Inflammatory macrophage treated with lipopolysaccharide for 1 hour (primary cell): ENCODE measurements around the gene MITF.

ENCODE experiments used
- DNase-seq, 2 donors: peaks; one replicate each; pipeline ENCODE4 v3.0.0-alpha.2; 2020 to 2022

Gene MITF

DNA sequence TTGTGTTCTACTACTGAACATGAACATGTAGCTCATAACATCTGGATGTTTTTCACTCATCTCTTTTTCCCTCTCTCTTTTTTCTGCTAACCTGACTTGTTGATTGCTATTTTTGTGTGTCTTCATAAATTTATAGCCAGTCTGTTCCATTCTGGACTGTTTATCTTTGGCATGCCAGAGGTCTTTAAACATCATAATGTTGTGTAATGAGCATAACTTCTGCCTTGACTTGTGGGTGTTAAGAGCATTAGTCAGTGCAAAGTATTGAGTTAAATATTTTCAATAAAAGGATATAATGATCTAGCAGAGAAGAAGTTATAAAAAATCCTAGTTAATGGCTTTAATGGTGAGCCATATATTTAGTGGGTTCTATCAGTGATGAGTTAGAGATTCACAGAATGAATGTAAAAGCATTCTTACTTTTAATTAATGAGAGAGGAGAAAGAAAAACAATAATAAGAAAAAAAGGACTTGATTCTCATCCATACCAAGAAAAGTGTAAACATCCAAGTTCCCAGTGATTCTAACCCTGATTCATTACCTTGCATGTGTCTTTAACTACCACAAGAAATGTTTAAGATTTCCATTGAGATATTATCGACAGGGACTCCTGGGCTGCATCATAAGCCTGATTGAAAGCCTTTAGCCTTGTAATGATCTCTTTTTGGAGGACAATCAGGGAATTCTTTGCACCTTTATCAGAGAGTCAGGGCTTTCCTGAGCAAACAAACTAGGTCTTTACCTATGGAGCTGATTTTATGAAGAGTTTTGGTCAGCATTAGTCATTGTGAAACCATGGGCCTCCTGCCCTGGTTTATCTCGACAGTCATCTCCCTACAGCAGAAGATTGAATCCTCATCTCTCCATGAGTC is 22.9 kb downstream of the MITF start:
- peak; percentile 69 to 73 for DNase-seq

DNA sequence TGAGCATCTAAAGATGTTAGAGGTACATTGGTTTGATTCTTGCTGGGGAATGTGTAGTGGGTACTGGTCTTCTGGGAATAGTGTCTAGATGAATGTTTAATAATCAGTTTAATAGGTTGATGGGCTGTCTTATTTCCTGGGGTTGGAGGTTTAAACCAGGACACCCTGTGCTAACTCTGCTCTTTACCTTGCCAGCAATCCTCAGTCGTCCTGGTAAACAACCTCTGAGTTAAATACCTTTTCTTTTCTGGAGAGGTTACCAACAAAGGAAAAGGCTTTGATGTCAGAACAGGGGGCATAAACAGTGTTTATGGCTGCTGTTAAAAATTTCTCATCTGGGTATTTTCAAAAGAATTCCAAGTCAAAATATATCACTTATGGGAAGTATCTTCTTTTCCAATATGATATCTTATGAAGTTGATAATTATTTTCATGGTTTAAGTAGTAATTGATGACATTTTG is 23.5 kb downstream of the MITF start:
- no peak for DNase-seq

- no peak for DNase-seq
Observed at GRCh38 chr3:69763458-69763857, 24.2 kb downstream of the MITF start.

DNA sequence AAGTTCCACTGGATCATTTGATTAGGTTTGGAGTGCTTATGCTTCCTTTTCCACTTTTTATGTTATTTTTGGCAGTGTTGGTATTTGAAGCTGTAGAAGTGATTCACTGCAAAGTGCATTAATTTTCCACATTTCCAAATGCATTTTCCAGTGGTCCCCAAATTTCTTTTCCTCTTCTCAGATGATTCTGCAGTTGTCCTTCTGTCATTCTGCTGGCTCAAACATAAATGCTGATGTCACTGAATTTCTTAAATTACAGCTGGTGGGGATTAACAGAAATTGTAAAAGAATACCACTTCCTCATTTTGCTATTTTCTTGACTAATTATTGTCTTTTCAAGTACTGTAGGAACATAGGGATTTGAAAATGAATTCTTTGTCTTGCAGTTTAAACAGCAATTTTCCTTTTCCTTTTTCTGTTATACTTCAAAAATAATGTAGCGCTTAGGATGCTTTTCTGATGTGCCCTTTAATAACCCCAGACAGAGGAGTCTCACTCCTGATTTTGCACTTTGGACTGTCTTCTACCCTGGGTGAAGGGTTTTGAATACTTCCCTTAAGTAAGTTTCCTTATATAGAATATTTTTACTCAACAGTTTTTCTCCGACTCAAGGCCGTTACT is 25.0 kb downstream of the MITF start:
- peak; percentile 83 to 91 for DNase-seq

GRCh38 chr3:69764861-69765260 is 25.6 kb downstream of the MITF start:
- no peak for DNase-seq

GRCh38 chr3:69766638-69767037 is 27.4 kb downstream of the MITF start:
- DNase-seq = peak in 1 of 2 donors; percentile 53

- DNase-seq = no peak
Observed at GRCh38 chr3:69767571-69767970, 28.3 kb downstream of the MITF start.

- DNase-seq = no peak
Observed at GRCh38 chr3:69768438-69768837, 29.2 kb downstream of the MITF start.

DNA sequence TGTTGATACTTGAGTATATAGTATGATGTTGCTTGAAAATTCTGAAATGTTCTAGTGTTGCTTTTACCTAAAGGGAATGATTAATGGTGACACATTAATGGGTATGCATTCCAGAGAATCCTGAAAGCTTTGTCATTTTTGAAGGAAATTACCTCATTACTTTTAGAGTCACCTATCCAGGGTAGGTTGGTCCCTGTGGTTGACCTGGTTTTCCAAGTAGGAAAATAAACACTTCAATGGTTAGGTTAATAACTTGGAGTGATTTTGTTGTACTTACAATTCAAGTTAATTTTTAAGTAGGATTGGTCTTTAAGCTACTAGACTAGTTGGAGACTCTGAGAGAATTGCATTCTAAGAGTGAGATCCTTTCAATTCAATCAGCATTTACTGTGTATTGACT is 31.0 kb downstream of the MITF start:
- no peak for DNase-seq

DNA sequence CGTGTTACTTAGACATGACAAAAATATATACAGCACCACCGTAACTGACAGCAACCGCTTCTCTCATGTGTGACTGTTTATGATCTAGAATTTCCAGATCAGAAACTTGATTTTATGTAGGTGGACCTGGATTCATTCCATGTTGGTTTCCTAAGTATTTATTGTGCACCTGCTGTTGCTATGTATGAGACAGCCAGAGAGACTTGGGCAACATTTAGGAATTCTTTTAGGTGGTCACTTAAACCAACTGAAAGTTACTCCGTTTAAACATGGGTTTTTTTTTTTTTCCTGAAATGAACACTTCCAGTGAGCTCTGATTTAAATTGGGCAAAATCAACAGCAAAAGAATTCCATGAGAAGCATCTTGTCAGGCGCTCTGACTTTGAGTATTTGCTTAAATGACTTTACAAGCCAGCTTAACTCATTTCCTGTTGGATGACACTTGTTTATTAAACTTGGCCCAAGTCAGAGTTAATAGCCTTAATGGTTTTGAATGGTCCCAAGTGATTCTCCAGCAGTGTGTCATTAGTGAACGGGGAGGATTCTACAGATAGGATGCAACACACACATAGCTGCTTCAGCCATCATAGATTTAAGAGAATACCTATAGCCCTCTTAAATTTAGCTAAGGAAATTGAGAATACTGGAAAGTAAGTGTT is 31.8 kb downstream of the MITF start:
- DNase-seq = no peak

DNA sequence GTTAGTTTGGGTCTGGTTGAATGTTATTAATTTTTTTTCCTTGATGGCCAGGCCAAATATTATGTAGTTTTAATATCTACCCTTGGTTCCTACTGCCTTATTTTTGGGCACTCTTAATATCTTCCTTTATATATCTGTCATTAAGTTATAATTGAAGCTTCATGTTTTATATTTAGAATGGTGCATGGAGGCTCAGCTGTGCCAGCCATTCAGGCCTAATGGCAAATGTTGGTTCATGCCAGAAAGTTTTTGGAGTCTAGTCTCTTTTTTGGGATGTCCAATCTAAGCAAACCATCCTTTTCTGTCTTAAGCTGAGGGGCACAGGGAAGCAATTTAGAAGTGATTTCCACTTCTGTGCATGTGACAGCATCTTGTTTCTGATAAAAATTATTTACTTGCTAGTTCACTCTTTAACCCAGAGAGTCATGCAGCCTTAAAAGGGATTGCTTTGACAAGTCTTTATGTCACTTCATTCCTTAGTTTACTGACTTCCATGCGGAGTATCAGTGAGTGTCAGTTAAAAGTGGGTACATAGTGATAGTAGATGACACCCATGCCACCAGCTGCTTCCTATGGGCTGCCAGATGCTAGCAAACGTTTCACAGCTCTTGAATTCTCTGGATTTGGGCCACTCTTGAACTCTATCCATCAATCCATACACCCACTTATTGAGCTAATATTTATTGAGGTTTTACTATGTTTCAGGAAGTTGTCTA is 33.0 kb downstream of the MITF start:
- no peak for DNase-seq

GRCh38 chr3:69774029-69774428 is 34.8 kb downstream of the MITF start:
- no peak for DNase-seq

- no peak for DNase-seq
Observed at GRCh38 chr3:69775751-69776150, 36.5 kb downstream of the MITF start.

- DNase-seq = no peak
Observed at GRCh38 chr3:69776289-69776688, 37.0 kb downstream of the MITF start.

- DNase-seq = peak; percentile 78 to 87
Observed at GRCh38 chr3:69776920-69777581, 37.8 kb downstream of the MITF start.

DNA sequence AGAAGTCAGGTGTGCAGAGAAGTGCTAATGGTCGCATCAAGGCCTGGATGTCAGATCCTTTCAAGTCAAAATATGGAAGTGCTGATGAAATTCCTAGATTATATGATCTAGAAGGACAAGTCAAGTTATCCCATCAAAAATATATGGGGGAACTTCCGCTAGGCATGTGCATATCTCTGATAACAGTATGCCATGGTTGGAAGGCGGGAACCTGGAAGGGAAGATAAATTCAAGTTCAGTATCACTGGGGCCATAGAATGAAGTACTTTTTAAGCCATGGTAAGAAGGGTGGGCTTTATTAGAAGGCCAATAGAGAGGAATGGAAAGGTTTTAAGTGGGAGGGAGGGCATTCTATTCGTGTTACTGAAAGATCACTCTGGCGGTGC is 38.3 kb downstream of the MITF start:
- DNase-seq = no peak

DNA sequence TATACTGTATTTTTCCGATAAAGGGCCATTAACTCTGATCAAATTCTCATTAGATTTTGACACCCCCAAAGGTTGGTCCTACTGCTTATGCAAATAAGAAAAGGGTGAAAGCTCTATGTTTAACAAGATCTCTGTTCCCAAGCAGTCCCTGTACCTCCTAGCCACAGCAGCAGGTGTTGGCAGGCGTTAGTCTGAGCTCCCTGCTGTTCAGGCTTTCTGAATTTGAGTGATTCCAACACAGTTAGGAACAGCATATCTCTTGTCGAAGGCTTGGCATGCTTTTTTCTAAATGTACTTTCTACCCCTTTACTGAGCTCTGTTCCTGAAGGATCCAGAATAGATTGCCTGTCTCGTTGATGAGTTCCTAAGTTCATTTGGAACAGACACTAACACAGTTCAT is 42.3 kb downstream of the MITF start:
- DNase-seq = no peak

- DNase-seq = no peak
Observed at GRCh38 chr3:69784954-69785514, 45.8 kb downstream of the MITF start.

DNA sequence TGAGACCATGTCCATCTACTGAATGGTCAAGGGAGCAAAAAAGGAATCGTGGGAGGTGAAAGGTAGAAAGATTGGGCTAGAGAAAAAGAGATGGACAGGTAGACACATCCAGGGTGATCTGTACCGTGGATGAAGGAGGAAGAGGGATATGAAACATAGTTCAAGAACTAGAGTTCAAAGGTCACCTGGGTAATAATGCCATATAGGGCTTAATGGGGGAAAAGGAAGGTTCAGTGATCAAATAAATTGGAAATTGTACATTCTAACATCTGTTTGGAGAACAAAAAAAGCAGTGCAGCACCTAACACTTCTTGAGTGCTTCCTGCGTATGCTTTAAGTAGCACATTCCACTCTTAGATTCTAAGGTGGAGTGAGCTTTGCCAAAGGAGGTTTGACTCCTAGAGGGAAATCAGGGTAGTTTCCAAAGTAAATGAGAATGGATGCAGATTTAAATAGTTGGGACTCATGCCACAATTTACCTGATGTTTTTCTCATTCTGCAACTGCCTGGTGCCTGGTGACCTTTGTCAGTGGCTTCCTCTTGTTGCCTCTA is 46.6 kb downstream of the MITF start:
- no peak for DNase-seq

DNA sequence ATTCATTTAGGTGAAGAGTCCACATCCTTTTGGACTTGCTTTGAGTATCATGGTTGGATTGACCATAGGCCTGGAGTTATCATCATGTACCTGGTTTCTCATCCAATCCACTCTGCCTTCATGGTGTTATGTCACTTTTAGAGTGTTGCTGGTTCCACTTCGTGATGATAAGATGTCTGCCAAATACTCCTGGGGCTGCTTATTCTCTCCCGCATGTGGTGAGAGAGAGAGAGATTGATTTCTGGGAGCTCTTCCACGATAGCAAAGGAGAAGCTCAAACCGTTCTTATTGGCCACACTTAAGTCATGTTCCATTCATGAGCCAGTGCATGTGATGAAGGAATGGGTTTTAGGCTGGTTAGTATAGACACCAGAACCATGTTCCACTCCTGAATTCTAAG is 47.6 kb downstream of the MITF start:
- no peak for DNase-seq

- no peak for DNase-seq
Observed at GRCh38 chr3:69787436-69788168, 48.3 kb downstream of the MITF start.
